Activated naive CD8-positive, alpha-beta T cell (primary cell): ENCODE data around the gene SYNE1.

ENCODE experiments used
- H3K27ac Mint-ChIP-seq: one replicate; pipeline ENCODE4 v1.8.0; 2021; ENCODE audit warnings: mixed read lengths
- H3K27me3 Mint-ChIP-seq: one replicate; pipeline ENCODE4 v1.8.0; 2021; ENCODE audit warnings: mixed read lengths
- H3K36me3 Mint-ChIP-seq: one replicate; pipeline ENCODE4 v1.8.0; 2021; ENCODE audit warnings: mixed read lengths
- H3K4me1 Mint-ChIP-seq: one replicate; pipeline ENCODE4 v1.8.0; 2021; ENCODE audit warnings: low read depth, mixed read lengths
- H3K4me3 Mint-ChIP-seq: one replicate; pipeline ENCODE4 v1.8.0; 2021; ENCODE audit warnings: mild to moderate bottlenecking, mixed read lengths
- H3K9me3 Mint-ChIP-seq: one replicate; pipeline ENCODE4 v1.8.0; 2021; ENCODE audit warnings: low read depth, mixed read lengths

The SYNE1 gene

DNA sequence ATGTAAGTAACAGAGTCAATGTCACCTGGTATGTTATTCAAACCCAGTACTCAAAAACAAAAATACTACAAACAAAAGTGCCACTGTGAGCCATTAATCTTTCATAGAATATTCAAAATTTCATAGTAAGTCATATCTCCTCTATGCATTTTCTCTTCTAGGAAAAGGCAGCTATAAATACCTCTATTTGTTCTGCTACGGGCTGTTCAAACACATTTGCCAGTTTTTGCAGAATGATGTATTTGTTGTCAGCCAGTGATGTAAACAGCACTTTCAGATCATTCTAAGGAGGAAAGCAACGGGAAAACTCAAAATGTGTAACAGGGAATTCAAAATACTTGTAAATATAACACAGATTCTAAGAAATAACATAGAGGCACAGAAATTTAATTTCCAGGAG lies 388.2 kb downstream of the SYNE1 start:
- H3K27me3 Mint-ChIP-seq: no peaks in the 10 kb centered on the region
- H3K27ac Mint-ChIP-seq: no peak overlapping the region
- no peak overlapping the region for H3K4me3 Mint-ChIP-seq

DNA sequence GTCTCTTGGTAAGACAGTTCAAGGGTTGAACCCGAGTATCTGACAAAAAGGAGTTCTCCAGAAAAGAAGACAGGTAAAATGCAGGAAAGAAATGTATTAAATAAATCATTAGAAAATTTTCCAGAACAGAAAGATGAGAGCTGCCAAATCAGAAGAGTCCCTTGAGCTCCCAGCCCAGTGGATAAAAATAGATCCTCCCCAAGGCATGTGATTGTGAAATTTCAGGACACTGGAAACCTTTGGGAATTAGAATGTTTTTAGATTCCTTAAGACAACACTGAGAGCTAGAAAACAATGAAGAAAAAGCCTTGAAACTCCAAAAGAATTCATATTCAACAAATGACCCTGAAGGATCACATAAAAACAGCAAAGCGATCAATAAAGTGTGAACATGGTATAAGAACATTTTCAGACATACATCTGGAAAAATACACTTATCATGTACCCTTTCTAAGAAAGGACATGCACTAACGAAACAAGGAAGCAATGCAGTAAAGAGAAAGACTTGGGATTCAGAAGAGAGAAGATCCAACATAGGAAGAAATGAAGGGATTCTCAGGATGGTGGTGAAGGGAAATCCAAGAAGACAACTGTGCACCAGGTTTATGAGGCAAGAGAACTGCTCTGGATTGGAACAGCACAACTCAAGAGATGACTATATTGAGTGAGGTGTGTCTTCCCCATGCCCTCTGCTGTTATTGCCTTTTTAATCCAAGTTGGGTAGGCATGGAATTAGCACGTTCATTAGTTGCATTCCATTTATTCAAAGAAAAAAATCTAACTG lies 390.4 kb downstream of the SYNE1 start:
- H3K4me1 Mint-ChIP-seq: no peaks in the 10 kb centered on the region
- no peaks in the 10 kb centered on the region for H3K27me3 Mint-ChIP-seq
- no peak overlapping the region for H3K27ac Mint-ChIP-seq
- H3K4me3 Mint-ChIP-seq: no peak overlapping the region
- no peaks in the 10 kb centered on the region for H3K9me3 Mint-ChIP-seq
- peaks cover 18% of the 10 kb centered on the region for H3K36me3 Mint-ChIP-seq

More for the DNA sequence above, 388.2 kb downstream of the SYNE1 start:
- Mint-ChIP-seq H3K36me3 (peaks cover 21% of the 10 kb centered on the region), H3K4me1 (no peaks in the 10 kb centered on the region), H3K9me3 (no peaks in the 10 kb centered on the region)

DNA sequence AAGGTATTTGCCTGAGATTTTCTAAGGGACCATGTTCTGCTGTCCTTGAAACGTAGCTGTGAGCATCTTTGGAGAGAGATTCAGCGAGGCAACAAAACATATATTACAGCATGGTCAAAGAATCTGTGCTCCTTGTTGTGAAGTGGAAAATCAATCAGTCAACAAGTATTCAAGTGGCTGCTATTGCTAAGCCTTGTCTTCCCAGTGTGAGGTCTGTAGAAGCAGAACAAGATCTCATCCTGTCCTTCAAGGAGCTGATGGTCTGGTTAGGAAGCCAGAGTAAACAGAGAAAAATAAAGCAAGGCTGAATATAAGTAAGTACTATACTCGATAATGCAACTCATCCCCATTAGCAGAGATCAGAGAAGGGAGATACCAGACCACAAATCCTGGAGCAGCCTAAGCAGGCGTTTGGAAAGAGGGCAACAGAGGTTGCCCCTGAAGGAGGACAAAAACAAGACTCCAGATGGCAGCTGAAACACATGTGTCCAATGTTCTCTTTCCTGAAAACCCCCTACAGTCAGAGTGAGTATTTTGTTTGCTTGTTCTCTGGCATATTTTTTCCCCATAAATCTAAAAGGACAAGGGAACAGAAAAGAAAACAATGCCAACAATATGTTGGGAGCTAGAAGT lies 392.0 kb downstream of the SYNE1 start:
- Mint-ChIP-seq H3K9me3 (no peaks in the 10 kb centered on the region), H3K4me1 (no peaks in the 10 kb centered on the region), H3K27ac (no peak overlapping the region), H3K4me3 (no peak overlapping the region), H3K36me3 (peaks cover 20% of the 10 kb centered on the region), H3K27me3 (no peaks in the 10 kb centered on the region)

DNA sequence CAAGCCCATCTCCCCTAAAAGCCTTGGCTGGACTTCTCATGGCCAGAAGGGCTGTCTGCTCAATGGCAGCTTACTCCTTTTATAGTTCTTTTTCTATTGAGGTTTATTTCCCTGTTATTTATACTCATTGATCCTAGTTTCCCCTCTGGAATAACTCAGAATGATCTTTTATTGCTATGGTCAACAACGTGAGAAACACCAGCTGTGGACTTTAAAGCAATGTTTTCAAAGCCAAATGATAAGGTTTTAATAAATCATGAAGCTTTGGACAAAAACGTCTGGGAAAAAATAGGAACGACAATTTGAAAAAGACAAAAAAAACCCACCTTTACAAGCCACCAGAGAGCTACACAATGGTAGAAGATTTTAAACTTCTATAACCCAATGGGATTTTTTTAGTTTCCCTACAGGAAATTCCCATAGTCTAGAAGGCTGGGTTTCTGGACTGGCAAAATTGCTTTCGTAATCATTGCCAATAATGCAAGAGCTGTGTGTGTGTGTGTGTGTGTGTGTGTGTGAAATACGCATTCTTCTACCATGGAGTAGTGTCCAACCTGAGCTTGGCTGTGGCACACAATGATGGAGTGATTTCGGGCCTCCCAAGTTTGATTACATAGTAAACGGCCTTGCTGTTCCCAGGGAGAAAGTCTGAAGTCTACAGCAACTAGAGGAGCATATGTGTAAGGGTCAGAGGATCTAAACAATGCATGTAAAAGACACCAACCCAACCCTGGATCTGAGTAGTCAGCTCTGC lies 396.0 kb downstream of the SYNE1 start:
- Mint-ChIP-seq H3K4me1 (no peaks in the 10 kb centered on the region), H3K4me3 (no peak overlapping the region), H3K36me3 (peaks cover 10% of the 10 kb centered on the region), H3K27me3 (no peaks in the 10 kb centered on the region), H3K9me3 (no peaks in the 10 kb centered on the region), H3K27ac (no peak overlapping the region)

DNA sequence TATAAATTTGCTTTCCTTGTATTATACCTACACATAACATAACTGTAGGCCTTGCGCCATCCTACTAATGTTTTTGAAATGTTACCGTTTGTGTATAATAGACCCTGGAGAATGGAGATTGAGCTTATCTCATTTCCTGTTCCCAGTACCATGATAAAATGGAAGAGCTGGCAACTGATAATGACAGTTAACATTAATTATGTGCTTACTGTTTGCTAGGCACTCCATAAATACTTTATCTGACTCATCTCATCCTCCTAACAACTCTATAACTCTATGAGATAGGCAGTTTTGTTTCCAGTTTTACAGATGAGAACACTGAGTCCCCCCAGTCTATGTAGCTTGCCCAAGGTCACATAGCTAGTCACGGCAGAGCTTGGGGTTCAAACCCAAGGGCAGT lies 396.7 kb downstream of the SYNE1 start:
- Mint-ChIP-seq H3K9me3 (no peaks in the 10 kb centered on the region), H3K4me1 (no peaks in the 10 kb centered on the region), H3K36me3 (peaks cover 10% of the 10 kb centered on the region), H3K4me3 (no peak overlapping the region), H3K27ac (no peak overlapping the region), H3K27me3 (no peaks in the 10 kb centered on the region)

DNA sequence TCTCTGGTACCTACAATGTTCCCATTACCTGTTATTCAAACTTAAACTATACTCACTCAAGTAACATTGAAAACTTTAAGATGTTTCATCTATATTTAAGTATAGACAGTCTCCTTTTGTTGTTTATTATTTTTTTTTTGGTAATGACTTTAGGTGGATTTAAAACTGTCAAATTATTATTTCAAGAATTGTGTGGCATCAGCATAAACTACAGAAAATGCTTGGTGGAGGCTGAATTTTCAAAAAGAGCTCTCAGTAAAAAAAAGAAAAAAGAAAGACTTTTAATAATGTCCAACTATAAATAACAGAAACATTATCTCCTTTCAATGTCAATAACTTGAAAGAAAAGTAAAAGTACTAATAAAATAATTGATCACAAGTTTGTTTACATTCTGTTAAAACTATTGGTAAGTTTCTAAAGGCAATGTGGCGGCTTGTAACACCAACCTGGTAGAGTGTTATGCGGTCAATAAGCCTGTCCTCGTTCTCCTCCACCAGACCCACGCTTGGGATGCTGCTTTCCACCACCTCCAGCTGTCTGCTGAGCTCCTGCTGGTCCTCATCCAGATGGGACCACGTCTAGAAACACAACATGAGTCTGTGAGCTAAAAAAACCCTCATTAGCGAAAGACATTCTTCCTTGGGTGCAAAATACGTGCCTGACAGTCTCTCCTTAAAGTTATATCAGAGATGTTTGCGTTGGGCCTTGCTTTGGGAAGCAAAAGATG lies 400.6 kb downstream of the SYNE1 start:
- peaks cover 31% of the 10 kb centered on the region for H3K4me1 Mint-ChIP-seq
- peaks cover 8% of the 10 kb centered on the region for H3K36me3 Mint-ChIP-seq
- no peaks in the 10 kb centered on the region for H3K27me3 Mint-ChIP-seq
- H3K27ac Mint-ChIP-seq: peak overlapping the region; percentile 34
- H3K4me3 Mint-ChIP-seq: no peak overlapping the region
- no peaks in the 10 kb centered on the region for H3K9me3 Mint-ChIP-seq

DNA sequence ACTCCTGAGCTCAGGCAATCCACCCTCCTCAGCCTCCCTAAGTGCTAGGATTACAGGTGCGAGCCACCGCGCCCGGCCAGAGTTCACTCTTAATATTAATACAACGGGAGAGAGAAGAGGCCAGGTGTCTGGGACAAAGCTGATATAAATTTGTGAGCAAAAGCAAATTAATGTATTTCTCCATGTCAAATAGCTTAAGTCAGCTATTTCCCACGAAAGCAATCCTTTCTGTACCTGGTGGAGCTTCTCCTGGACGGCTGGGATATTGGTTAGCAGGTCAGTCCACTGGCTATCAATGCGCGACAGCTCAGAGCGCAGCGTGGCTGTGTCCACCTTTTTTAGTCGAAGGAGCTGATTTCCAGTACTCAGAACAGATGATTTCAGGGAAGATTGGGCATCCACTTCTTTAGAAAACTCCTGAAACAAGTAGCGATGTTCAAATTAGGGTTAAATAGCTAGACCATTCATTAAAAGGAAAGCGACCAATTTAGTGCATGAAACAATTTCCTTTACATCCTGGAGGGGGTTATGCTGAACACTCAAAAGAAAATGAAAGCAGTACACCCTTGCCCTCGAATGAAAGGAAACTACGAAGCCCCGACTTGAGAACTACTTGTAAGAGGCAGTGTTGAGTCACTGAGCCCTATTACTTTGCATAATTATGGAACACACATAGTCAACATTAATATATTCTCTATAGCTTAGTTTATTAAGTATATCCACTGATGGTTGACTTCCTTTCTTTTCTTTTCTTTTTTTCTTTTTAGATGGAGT lies 403.4 kb downstream of the SYNE1 start:
- Mint-ChIP-seq H3K4me1 (peaks cover 31% of the 10 kb centered on the region), H3K9me3 (no peaks in the 10 kb centered on the region), H3K27me3 (no peaks in the 10 kb centered on the region), H3K36me3 (peaks cover 13% of the 10 kb centered on the region), H3K4me3 (peak overlapping the region; percentile 80), H3K27ac (peak overlapping the region; percentile 82)

DNA sequence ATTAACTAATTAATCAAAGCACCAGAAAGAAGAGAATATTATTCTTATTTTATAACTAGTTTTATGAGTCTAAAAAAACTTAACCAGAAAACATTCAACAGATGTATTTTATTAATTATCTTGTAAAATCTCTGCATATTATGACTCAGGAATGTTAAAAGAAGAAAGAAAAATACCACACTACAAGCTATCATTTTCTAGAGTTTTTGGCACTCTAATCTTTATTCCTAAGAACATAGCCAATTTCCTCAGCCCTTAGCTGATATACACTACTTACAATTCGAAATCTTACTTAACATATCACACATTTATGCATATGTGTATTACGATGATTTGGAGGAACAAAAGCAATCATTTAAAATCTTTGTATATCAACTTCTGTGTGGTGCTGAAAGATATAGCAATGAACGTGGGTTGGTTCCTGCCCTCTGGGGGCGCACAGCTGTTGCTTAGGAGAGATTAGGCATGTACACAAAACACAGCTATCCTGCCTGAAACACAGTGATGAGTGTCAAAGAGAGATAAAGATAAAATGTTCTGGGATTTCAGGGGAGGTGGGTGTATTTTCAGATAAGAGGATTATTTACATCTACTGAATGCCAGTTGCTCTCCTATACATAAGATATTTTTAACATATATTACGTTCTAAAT lies 404.5 kb downstream of the SYNE1 start:
- no peaks in the 10 kb centered on the region for H3K9me3 Mint-ChIP-seq
- peaks cover 31% of the 10 kb centered on the region for H3K4me1 Mint-ChIP-seq
- peaks cover 14% of the 10 kb centered on the region for H3K36me3 Mint-ChIP-seq
- H3K4me3 Mint-ChIP-seq: peak overlapping the region; percentile 80
- peak overlapping the region; percentile 82 for H3K27ac Mint-ChIP-seq
- no peaks in the 10 kb centered on the region for H3K27me3 Mint-ChIP-seq

DNA sequence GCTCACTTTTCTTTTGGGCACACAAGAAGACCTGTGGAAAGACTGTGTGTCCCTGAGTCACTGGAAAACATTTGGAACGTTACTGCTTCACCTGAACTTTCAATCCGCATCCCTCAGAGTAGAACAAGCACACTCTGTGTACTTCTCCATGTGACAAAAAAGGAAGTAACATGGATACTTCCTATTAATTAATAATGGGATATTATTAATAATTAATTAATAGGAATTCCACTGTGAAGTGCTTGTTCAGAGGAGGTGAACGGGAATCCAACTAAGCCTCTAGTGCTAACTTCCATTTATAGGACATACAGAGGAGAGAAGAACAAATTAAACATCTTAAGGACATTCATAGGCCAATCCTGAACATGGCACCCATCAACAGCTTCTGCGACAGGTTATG lies 407.8 kb downstream of the SYNE1 start:
- Mint-ChIP-seq H3K27ac (no peak overlapping the region), H3K9me3 (no peaks in the 10 kb centered on the region), H3K27me3 (no peaks in the 10 kb centered on the region), H3K4me1 (peaks cover 22% of the 10 kb centered on the region), H3K4me3 (no peak overlapping the region), H3K36me3 (peaks cover 18% of the 10 kb centered on the region)

DNA sequence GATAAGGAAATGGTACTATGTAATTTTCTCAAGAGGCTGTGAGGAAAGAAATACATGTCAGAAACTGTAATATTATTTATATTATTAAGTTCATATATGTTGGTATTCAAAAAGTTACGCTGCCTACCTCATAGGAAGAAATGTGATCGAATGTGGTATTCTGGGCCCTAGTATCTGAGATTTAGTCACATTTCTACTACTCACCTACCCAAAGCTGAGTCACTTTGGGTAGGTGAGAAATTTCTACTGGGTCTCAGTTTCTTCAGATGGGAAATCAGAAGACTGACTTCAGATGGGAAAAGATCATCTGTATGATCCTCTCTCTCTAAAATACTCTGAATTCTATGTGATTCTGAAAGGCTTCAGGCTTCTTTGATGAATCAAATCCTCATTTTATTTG lies 411.0 kb downstream of the SYNE1 start:
- Mint-ChIP-seq H3K36me3 (peaks cover 35% of the 10 kb centered on the region), H3K27ac (no peak overlapping the region), H3K4me3 (no peak overlapping the region), H3K27me3 (no peaks in the 10 kb centered on the region), H3K9me3 (peaks cover 6% of the 10 kb centered on the region), H3K4me1 (no peaks in the 10 kb centered on the region)

DNA sequence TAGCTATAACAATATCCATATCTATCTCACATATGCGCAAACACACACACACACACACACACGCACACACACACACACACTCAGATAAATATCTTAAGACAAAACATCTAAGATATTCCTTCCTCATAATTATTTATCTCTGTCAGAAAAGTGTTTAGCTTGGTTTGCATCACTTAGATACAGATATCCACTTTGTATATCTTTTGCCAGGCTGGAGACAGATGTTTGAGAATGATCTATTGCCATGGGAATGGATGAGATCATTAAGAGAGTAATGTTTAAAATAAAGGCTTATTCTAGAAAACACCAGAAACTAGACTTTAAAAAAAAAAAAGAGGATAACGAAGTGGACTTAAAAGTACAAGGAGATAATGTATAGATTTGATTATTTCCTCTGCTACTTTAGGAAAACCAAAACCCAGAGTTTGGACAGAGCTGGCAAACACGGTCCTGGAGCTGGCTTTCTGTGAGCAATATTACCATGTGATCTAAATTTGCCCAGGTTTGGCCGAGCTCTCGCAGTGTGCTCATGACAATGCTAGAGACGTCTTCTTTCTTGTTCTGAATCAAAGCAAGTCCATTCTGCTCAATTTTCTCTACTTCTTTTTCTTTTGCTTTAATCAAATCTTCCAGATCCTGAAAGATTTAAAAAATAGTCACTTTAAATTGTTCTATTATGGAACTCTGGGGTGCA lies 411.8 kb downstream of the SYNE1 start:
- Mint-ChIP-seq H3K27ac (no peak overlapping the region), H3K4me1 (no peaks in the 10 kb centered on the region), H3K27me3 (no peaks in the 10 kb centered on the region), H3K36me3 (peaks cover 32% of the 10 kb centered on the region), H3K9me3 (peaks cover 6% of the 10 kb centered on the region), H3K4me3 (no peak overlapping the region)

DNA sequence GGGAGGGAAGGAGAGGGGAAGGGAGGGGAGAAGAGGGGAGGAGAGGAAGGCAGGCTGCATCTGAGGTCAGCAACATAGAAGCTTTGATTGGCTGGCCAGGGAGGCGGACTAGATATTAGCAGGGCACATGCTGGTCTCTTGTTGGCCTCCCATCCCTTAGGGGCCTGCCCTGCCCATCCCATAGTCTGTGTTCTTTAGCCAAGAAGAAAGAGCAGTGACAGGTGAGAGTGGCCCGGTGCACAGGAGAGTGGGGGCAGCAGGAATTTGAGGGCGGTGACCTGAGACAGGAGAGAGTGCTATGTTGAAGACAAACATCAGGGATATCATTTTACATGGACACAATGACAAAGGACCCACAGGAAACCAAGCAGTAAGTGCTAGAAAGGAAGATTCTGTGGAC lies 413.5 kb downstream of the SYNE1 start:
- Mint-ChIP-seq H3K36me3 (peaks cover 33% of the 10 kb centered on the region), H3K9me3 (peaks cover 6% of the 10 kb centered on the region), H3K4me3 (no peak overlapping the region), H3K4me1 (no peaks in the 10 kb centered on the region), H3K27me3 (no peaks in the 10 kb centered on the region), H3K27ac (no peak overlapping the region)

DNA sequence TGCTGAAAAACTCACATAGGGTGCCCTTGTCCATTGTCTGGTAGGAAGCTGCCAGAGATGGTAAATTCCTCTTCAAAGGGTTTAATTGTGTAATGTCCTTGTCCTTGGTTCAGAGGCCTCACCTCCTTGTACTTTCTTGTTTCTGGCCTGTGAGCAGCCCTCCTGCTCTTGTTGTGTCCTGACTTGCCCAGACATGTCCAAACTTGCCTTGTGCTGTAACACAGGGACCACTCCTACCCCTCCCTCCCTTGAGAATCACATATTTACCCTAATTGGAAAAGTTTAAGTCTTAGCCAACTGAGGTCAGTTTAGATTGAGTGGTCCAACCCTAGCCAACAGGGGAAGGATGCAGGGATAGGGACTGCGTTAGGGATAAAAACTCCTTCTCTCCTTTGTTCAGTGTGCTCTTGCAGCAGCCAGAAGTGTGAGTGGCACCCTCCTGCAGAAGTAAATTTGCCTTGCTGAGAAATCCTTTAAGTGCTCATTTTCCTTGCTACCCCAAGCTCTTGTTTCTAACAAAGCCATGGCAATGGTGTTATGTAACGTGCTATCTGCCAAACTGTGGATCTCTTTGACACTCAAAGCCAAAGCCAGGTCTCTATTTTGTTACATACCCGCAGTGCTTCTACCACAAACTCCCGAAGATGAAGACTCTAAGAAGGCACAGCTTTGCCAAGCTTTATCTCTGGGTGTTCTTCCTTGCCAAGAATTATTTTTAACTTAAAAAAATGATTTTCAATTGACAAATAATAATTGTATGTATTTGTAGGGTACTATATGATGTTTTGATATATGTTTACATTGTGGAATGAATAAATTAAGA lies 415.1 kb downstream of the SYNE1 start:
- H3K9me3 Mint-ChIP-seq: peaks cover 6% of the 10 kb centered on the region
- H3K27ac Mint-ChIP-seq: no peak overlapping the region
- H3K4me3 Mint-ChIP-seq: no peak overlapping the region
- H3K27me3 Mint-ChIP-seq: no peaks in the 10 kb centered on the region
- H3K4me1 Mint-ChIP-seq: no peaks in the 10 kb centered on the region
- H3K36me3 Mint-ChIP-seq: peaks cover 33% of the 10 kb centered on the region
